GF-D8 (cell line): ENCODE data around the gene PMAIP1.

Source experiments
- DNase-seq: peaks from one replicate; lab custom pipeline; 2025; lab: John Stamatoyannopoulos, UW

PMAIP1 gene

DNA sequence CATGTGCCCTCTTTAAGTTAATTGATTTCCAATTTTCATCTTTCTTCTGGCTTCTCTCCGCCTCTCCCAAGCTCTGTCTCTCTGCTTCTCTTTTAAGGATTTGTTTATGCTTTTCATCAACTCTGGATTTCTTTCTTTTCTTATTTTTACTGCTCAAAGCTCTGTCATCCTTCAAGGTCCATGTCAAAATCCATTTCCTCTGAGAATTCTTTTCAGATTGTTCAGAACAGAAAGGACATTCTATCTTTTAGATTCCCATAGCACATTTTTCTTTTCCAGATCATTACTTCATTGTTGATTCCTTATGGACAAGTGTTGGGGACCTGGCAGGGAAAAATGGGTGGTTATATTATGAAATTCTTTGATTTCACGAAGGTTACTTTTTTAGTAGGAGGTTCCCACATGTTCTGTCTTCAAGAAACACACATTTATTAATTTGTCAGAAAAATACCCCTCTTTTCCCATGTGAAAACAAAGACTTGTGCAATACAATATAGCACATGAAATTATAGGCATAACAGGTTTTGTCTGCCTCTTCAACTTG, 12.3 kb downstream of the PMAIP1 start:
- no peak for DNase-seq

DNA sequence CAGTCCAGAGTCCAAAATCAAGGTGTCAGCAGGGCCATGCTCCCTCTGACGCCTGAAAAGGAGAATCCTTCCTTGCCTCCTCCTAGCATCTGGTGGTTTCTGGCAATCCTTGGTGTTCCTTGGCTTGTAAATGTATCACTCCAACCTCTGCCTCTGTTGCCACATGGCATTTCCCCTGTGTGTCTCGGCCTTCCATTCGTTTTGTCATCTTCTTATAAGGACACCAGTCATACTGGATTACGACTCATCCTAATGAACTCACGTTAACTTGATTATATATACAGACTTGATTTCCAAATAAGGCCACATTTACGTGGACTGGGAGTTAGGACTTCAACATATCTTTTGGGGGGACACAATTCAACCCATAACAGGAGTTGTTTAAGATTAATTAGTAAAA, 15.8 kb downstream of the PMAIP1 start:
- DNase-seq: no peak

DNA sequence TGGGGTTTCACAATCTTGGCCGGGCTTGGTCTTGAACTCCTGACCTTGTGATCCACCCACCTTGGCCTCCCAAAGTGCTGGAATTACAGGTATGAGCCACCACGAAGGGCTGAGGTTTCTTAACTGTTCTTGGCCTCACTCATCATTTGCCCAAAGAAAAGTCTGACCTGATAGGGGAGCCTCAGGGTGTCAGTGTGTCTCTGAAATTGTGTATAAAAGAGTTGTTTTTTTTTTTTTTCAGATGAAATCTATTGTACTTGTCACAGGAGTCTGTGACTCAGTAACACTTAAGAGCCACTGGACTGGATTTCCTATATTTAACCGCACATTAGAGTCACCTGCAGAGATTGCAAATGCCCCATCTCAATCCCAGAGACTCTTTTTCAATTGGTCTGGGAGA, 16.9 kb downstream of the PMAIP1 start:
- no peak for DNase-seq

DNA sequence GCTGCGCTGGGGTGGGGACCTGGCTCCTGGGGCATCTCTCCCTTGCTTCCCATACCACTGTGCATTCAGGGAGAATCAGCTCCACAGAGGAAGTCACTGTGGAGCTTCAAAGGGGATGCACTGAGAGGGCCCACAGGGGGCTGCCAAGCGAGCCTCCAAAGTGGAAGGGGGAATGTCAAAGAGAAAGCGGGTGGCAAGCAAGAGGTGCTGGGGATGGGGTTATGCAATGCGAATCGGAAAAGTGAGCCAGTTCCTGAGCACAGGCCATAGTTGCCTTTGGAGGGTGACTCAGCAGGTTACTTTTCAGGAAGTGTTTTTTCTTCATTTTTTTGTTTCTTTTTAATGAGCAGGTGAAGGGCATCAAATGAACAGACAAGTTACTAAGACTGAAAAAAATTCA, 17.6 kb downstream of the PMAIP1 start:
- peak; percentile 94 for DNase-seq

DNA sequence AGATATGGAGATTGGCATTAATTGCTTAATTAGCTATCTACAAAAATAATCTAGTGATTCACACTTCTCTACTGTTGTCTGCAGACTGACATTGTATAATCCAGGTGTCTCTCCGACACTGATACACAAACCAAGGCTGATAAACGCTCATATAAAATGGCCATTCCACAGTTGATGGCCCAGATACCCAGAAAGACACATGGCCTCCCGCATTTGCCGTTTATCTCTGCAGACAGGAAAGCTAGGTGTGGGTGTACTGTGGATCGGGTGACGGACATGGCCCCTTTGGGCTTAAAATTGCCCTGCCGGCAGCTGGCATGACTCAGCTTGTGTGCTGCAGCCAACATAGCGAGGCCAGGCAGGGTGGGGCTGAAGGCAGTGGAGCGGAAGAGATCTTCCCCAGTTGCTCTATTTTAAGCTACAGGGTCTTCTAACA, 18.5 kb downstream of the PMAIP1 start:
- peak; percentile 97 for DNase-seq

DNA sequence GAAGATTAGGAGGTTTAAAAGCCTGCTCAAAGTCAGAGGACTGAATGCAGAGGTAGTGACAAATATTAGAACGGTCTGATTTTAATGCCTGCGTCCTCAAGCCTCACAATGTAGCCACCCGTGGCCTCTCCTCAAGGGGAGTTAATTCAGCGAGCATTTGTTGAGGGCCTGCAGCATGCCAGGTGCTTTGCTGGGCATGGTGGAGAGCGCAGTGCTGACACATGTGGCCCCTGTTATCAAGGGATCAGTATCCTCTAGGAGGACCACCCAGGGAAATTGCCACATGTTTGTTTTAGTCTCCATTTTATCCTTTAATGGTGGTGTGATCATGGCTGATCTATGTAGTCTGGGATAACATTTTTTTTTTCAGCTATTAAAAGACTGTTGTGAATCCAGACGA, 19.2 kb downstream of the PMAIP1 start:
- no peak for DNase-seq

DNA sequence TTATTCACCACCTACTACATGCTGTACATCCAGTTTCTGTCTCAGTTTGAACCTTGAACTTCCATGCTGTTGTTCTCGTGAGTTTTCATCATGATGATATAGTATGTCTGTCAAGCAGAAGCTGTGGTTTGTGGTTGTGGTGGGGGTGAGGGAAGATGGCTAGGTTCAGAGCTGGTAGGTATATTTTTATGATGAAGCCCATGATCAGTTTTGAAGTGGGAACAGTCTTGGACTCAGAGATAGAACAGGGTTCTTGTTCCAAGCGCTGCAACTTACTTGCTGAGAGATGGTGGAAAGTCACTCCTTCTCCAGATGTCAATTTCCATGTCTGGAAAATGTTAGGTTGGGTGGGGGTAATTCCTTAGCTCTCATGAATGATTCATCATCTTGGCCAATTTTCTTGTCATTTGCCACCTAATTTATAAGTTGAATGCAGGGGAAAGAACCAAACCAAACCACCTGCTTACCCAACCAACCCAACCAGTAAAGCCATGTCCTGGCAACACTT, 21.6 kb downstream of the PMAIP1 start:
- DNase-seq: peak; percentile 91

GRCh38 chr18:59923539-59924196, 23.9 kb downstream of the PMAIP1 start:
- no peak for DNase-seq

GRCh38 chr18:59926131-59926530, 26.3 kb downstream of the PMAIP1 start:
- no peak for DNase-seq

DNA sequence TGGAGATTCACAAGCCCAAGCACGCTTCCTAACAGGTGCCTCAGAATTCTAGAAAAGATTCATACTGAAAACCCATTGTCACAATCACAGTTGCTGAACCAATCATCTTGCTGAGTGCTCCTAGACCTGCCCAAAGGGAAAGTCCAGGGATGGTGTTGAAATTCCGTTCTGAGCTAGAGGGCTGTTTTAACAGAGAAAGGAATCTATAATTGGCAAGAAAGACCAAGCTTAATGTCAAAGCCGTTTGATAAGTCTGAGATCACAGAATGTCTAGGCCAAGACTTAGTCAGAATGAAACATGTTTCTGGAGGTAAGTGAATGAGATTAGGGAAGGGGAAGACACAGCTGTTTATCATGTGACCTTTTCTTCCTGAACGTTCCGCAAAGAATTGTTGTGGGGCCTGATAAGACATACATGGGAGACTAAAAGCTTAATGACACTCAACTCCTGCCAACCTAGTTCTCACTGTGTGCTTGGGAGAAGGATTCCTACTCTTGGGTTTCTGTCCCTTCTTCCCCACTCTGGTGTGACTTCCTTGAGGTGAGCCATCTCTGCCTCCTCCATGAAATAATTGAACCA, 27.5 kb downstream of the PMAIP1 start:
- DNase-seq: no peak

GRCh38 chr18:59928201-59928600, 28.4 kb downstream of the PMAIP1 start:
- DNase-seq: no peak

GRCh38 chr18:59929621-59930295, 30.0 kb downstream of the PMAIP1 start:
- no peak for DNase-seq

DNA sequence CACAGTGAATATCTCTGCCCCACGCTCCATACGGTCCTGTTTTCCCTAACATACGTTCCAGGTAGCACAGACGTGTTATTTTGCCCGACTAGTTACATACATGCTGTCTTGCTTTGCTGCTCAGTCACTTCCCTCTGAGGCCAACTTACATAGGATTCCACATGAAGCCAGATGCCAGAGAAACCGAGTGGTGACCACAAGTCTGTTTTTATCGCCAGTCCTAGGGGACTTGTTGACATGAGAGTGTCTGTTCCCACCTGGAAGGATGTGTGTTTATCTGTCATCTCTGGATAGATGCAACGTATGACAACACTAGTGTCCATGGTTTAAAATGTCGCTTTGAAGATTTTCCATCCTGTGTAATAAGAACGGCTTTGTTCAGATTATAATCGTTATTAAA, 32.6 kb downstream of the PMAIP1 start:
- no peak for DNase-seq

- DNase-seq: no peak
These were observed 38.9 kb downstream of the PMAIP1 start for GRCh38 chr18:59938676-59939075.

- DNase-seq: no peak
These were observed 39.3 kb downstream of the PMAIP1 start for GRCh38 chr18:59939127-59939526.

- no peak for DNase-seq
These were observed 40.3 kb downstream of the PMAIP1 start for GRCh38 chr18:59940068-59940467.

DNA sequence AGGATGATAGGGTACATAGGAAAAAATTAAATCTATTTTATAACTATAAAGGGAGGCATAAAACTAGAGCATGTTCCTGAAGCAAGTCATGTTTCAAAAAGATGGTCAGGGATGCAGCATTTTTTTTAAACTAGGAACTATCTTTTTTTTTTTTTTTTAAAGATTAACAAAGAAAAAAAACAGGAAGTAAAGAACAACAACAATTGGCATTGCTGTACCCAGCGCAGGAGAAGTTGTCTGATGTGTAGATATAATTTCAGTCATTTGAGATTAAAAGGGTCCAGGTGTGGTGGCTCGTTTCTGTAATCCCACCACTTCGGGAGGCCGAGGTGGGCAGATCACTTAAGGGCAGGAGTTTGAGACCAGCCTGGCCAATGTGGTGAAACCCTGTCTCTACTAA, 41.5 kb downstream of the PMAIP1 start:
- DNase-seq: no peak

- DNase-seq: no peak
These were observed 42.8 kb downstream of the PMAIP1 start for GRCh38 chr18:59942601-59943000.

DNA sequence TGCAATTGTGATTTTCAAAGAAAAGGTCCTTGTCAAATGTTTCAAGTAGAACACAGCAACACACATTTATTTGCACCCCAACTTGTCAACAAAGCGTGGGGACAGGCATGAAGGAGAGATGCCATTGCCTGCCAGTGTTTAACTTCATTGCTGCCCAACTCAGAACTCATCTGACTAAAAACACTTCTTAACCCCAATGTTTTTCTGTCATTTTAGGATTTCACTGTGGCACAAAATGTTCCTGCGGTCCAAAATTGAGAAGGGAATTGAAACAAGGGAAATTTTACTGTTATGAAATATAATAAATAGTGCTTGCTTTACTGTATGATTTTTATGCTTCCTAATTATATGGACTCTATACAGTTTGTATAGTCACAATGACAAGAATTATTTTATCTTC, 45.7 kb downstream of the PMAIP1 start:
- no peak for DNase-seq

DNA sequence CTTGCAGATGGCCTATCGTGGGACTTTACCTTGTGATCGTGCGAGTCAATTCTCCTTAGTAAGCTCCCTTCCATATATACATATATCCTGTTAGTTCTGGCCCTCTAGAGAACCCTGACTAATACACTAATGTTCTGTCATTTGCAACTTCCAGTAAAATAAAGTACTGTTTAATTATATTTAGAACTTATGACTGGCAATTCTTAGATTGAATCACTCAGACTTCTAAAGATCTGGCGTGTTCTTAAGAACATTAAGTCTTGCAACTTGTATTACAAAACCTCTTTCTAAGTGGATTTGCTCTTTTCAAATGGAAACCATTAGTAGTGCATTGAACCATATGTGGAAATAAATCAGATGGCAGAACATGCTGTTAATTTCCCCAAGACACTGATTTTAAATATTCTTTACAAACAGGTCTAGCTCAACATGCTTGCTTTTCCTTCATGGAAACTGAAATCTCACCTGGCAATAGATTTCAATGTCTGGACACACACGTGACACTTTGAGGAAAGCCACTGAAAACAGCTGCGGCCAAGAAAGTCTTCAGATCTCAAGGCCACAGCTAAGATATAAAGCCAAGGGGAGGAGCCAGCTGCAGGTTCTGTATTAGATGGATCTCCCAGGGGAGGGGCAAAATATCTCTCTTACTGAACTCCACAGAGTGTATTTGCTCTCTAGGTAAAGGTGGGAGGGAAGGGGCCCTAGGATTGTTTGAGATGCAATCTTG, 50.6 kb downstream of the PMAIP1 start:
- DNase-seq: no peak

DNA sequence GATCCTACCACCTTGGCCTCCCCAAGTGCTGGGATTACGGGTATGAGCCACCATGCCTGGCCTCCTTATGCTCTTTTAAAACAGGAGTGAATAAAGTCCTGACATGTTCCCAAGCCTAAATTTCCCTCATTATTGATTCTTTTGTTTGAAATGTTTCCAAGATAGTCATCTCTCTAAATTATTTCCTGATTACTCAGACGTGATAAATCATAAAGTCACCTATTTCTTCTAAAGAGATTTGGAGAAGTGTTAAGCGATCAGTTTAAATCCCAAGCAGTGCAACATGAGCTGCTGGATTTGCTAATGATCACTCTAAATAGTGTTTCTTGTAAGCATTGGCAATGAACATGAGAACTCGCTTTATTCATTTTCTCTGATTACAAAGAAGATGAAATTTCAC, 51.8 kb downstream of the PMAIP1 start:
- DNase-seq: no peak

GRCh38 chr18:59952283-59953007, 52.6 kb downstream of the PMAIP1 start:
- no peak for DNase-seq
